HL-60 (cell line): ENCODE measurements around the gene BICD2.

ENCODE experiments used
- DNase-seq, 2 experiments: peaks; one replicate each; pipeline ENCODE4 v3.0.0-alpha.2; 2010 to 2020; ENCODE audit warnings: low read depth in 1 of 2, low spot score in 1 of 2
- H3K27ac ChIP-seq: fragments of 250-450 bp; sonication (Bioruptor Pico); replicated peaks from 2 replicates; pipeline ENCODE4 v1.5.1; 2020; ENCODE audit warnings: mild to moderate bottlenecking, moderate library complexity
- H3K27me3 ChIP-seq: fragments of 250-450 bp; sonication (Bioruptor Pico); 2 replicates; pipeline ENCODE4 v1.5.1; 2021; ENCODE audit warnings: mild to moderate bottlenecking, moderate library complexity; ENCODE audit not compliant: insufficient read depth, poor library complexity, severe bottlenecking
- H3K4me3 ChIP-seq: replicated peaks from 2 replicates; pipeline ENCODE4 v1.5.1; 2011; ENCODE audit warnings: mild to moderate bottlenecking, control low read depth, low read length; ENCODE audit not compliant: insufficient read depth
- GABPA ChIP-seq: IDR thresholded peaks from 2 replicates; pipeline ENCODE4 v1.6.1; 2012; ENCODE audit warnings: low read depth
- POLR2AphosphoS5 ChIP-seq: IDR thresholded peaks from 2 replicates; pipeline ENCODE4 v1.6.1; 2012; ENCODE audit warnings: low read depth
- SPI1 ChIP-seq: IDR thresholded peaks from 2 replicates; pipeline ENCODE4 v1.6.1; 2012; ENCODE audit warnings: low read depth, mild to moderate bottlenecking, borderline replicate concordance
- TF ChIP-seq, protein P1 (sequence below): IDR thresholded peaks from one replicate; pipeline ENCODE4 v1.5.1; 2011; ENCODE audit warnings: low read length, control low read depth, inconsistent platforms; ENCODE audit not compliant: insufficient read depth
- TF ChIP-seq, protein P2 (sequence below): IDR thresholded peaks from 2 replicates; pipeline ENCODE4 v1.6.1; 2012; ENCODE audit warnings: low read depth; ENCODE audit not compliant: insufficient replicate concordance

BICD2 gene

DNA sequence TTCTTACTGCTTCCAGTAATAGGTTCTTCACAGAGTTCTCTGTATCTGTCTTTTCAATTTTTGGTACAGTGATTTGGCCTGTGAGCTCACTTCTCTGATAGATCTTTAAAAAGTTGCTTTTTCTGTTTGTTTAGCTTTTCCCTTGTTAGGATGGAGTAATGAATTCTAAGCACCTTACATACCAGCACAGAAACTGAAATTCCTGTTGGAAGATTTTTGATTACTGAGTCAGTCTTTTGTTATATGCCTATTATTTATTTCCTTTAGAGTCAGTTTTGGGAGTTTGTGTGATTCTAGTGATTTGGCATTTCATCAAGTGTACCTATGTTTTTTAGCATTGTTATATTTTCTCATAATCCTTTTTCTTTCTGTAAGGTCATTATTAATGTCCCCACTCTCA is 57.1 kb downstream of the BICD2 start:
- Histone ChIP-seq H3K27me3 (no peaks in the 10 kb centered on the region), H3K4me3 (no peak overlapping the region), H3K27ac (no peak overlapping the region)
- TF ChIP-seq GABPA (no peak), POLR2AphosphoS5 (no peak), SPI1 (no peak)
- TF ChIP-seq, protein P1, sequence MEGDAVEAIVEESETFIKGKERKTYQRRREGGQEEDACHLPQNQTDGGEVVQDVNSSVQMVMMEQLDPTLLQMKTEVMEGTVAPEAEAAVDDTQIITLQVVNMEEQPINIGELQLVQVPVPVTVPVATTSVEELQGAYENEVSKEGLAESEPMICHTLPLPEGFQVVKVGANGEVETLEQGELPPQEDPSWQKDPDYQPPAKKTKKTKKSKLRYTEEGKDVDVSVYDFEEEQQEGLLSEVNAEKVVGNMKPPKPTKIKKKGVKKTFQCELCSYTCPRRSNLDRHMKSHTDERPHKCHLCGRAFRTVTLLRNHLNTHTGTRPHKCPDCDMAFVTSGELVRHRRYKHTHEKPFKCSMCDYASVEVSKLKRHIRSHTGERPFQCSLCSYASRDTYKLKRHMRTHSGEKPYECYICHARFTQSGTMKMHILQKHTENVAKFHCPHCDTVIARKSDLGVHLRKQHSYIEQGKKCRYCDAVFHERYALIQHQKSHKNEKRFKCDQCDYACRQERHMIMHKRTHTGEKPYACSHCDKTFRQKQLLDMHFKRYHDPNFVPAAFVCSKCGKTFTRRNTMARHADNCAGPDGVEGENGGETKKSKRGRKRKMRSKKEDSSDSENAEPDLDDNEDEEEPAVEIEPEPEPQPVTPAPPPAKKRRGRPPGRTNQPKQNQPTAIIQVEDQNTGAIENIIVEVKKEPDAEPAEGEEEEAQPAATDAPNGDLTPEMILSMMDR = no peak
- TF ChIP-seq, protein P2, sequence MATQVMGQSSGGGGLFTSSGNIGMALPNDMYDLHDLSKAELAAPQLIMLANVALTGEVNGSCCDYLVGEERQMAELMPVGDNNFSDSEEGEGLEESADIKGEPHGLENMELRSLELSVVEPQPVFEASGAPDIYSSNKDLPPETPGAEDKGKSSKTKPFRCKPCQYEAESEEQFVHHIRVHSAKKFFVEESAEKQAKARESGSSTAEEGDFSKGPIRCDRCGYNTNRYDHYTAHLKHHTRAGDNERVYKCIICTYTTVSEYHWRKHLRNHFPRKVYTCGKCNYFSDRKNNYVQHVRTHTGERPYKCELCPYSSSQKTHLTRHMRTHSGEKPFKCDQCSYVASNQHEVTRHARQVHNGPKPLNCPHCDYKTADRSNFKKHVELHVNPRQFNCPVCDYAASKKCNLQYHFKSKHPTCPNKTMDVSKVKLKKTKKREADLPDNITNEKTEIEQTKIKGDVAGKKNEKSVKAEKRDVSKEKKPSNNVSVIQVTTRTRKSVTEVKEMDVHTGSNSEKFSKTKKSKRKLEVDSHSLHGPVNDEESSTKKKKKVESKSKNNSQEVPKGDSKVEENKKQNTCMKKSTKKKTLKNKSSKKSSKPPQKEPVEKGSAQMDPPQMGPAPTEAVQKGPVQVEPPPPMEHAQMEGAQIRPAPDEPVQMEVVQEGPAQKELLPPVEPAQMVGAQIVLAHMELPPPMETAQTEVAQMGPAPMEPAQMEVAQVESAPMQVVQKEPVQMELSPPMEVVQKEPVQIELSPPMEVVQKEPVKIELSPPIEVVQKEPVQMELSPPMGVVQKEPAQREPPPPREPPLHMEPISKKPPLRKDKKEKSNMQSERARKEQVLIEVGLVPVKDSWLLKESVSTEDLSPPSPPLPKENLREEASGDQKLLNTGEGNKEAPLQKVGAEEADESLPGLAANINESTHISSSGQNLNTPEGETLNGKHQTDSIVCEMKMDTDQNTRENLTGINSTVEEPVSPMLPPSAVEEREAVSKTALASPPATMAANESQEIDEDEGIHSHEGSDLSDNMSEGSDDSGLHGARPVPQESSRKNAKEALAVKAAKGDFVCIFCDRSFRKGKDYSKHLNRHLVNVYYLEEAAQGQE = no peak
- DNase-seq = no peak

DNA sequence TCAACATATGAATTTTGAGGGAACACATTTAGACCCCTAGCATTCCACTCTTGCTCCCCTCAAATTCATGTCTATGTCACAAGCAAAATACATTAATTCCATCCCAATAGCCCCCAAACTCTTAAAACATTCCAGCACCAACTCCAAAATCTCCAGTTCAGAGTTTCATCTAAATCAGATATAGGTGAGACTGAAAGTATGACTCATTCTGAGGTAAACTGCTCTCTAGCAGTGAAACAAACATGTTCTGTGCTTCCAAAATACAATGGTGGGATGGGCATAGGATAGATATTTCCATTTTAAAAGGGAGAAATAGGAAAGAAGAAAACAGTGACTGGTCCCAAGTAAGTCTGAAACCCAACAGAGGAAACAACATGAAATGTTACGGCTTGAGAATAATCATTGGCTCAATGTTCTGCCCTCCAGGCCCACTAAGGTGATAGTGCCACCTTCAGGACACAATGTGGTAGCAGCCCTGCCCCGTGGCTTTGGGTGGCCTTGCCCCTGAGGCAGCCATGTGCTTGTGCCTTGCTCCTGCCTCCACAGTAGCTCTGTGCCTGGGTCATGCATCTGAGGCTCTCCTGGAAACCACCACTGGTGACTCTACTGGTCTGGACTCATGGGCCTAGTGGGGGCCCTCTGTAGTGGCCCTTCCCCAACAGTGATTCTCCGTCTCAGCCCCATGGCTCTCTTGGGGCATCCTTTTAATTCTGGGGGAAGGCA is 58.3 kb downstream of the BICD2 start:
- TF ChIP-seq, protein P1 = peak; percentile 58
- TF ChIP-seq GABPA = no peak
- no peak overlapping the region for H3K4me3 ChIP-seq
- no peak overlapping the region for H3K27ac ChIP-seq
- H3K27me3 ChIP-seq = no peaks in the 10 kb centered on the region
- DNase-seq = peak in 1 of 2 experiments; percentile 46

DNA sequence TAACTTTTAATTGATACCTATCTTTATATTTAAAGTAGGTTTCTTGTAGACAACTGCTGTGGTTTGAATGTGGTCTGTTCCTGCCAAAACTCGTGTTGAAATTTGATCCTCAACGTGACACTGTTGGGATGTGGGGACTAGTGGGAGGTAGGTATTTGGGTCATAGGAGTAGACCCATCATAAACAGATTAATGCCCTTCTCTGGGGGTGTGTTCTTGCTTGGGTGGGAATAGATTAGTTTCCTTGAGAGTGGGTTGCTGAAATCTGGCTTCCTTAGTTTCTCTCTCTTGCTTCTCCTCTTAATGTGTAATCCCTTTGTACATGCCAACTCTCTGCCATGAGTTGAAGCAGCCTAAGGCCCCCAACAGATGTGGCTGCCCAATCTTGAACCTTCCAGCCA is 60.1 kb downstream of the BICD2 start:
- no peak for DNase-seq
- H3K27me3 ChIP-seq = no peaks in the 10 kb centered on the region
- TF ChIP-seq GABPA = no peak
- TF ChIP-seq, protein P2 = no peak
- no peak for TF ChIP-seq POLR2AphosphoS5
- TF ChIP-seq, protein P1 = no peak
- TF ChIP-seq SPI1 = no peak
- no peak overlapping the region for H3K27ac ChIP-seq
- H3K4me3 ChIP-seq = no peak overlapping the region

DNA sequence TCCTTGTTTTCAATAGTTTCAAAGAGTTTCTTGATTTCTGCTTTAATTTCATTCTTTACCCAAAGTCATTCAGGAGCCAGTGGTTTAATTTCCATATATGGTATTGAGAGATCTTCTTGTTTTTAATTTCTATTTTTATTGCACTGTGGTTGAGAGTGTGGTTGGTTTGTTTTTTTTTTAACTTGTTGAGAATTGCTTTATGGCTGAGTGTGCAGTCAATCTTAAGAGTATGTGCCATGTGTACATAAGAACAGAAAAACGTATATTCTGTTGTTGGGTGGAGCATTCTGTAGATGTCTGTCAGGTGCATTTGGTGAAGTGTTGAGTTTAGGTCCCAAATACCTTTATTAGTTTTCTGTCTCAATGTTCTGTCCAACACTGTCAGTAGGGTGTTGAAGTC is 68.0 kb downstream of the BICD2 start:
- DNase-seq = no peak
- no peak overlapping the region for H3K27ac ChIP-seq
- TF ChIP-seq GABPA (no peak), POLR2AphosphoS5 (no peak), SPI1 (no peak)
- TF ChIP-seq, protein P1 = no peak
- TF ChIP-seq, protein P2 = no peak

More for the DNA sequence above, 68.0 kb downstream of the BICD2 start:
- Histone ChIP-seq H3K27me3 (no peaks in the 10 kb centered on the region), H3K4me3 (no peak overlapping the region)
